ENCODE results near the gene PPP2R3A.
"Not testable (repeated sequence)": the region's sequence is repeated elsewhere in the genome, so short reads cannot be mapped to it uniquely, and the experiment has no call there.

- not testable (repeated sequence) for TF ChIP-seq CTCF, POLR2A (IDR thresholded peaks at IDR 0.05)
Observed at GRCh38 chr3:136144397-136144796, 178.9 kb downstream of the PPP2R3A start.
